GM15510 (cell line): ENCODE data around the gene ARCN1.

ENCODE experiments used
- POLR2A ChIP-seq: IDR thresholded peaks from 3 replicates; pipeline ENCODE4 v1.6.1; 2011; ENCODE audit warnings: borderline replicate concordance; ENCODE audit not compliant: insufficient read length; ENCODE audit errors: extremely low read depth

The ARCN1 gene

DNA sequence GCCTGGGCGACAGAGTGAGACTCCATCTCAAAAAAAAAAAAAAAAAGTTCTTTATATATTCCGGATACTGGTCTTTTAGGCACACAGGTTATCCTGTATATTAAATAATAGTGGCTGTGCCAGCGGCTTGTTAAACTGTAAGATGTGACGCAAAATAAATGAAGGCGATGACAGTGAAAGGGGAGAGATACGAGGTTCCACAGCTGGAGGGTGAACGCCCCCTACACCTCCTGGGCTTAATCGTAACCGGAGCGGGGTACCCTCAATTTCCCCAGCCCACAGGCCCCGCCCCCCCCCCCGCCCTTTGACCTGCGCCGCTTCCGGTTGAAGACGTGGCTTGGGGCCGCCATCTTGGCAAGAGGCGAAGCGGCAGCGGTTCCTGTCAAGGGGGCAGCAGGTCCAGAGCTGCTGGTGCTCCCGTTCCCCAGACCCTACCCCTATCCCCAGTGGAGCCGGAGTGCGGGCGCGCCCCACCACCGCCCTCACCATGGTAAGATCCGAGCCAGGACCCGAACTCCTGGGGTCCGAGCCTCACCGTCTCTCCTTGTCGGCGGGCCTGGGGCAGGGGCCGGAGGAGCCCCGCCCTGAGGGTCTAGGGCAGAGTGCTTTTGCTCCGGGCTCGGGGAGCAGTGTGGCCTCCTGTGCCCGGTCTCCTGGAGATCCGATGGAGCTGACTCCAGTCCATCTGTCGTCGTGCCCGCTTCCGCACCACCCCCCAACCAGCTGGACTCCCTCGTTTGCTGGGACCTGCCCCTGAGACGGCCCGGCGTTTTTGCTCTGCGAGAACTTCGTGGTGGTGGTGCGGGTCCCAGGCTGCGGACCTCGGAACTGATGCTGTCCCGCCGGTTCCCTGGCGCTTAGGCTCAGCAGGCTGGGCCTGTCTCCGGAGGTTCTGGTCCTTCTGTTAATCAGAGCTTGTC is at the start of gene ARCN1:
Gene ARCN1, plus strand, starts transcription at position 349 of the 920 bp plus-strand sequence. Its CDS starts 139 bp downstream, at position 488.
- peak; percentile 90 for TF ChIP-seq POLR2A

GRCh38 chr11:118522571-118523072 is 49.6 kb upstream of the ARCN1 start:
- TF ChIP-seq POLR2A = no peak

DNA sequence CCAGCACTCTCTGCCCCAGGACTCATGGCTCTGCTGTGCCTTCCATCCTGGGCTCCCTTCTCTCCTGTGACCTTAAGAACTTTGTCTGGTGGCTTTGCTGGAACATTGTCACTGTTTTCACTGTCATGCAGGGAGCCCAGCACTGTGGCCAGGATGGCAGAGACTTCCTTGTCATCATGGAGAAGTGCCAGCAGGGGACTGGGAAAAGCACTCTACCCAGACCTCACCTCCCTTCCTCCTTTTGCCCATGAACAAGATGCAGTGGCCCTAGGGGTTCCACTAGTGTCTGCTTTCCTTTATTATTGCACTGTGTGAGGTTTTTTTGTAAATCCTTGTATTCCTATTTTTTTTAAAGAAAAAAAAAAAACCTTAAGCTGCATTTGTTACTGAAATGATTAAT is 47.9 kb upstream of the ARCN1 start:
- TF ChIP-seq POLR2A = no peak

DNA sequence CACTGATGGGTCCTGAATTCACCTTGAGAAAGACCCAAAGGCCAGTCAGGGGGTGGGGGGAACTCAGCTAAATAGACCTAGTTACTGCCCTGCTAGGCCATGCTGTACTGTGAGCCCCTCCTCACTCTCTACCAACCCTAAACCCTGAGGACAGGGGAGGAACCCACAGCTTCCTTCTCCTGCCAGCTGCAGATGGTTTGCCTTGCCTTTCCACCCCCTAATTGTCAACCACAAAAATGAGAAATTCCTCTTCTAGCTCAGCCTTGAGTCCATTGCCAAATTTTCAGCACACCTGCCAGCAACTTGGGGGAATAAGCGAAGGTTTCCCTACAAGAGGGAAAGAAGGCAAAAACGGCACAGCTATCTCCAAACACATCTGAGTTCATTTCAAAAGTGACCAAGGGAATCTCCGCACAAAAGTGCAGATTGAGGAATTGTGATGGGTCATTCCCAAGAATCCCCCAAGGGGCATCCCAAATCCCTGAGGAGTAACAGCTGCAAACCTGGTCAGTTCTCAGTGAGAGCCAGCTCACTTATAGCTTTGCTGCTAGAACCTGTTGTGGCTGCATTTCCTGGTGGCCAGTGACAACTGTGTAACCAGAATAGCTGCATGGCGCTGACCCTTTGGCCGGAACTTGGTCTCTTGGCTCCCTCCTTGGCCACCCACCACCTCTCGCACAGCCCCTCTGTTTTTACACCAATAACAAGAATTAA is 47.3 kb upstream of the ARCN1 start:
- TF ChIP-seq POLR2A = no peak

- TF ChIP-seq POLR2A = no peak
These were observed 45.5 kb upstream of the ARCN1 start for GRCh38 chr11:118526688-118527087.

DNA sequence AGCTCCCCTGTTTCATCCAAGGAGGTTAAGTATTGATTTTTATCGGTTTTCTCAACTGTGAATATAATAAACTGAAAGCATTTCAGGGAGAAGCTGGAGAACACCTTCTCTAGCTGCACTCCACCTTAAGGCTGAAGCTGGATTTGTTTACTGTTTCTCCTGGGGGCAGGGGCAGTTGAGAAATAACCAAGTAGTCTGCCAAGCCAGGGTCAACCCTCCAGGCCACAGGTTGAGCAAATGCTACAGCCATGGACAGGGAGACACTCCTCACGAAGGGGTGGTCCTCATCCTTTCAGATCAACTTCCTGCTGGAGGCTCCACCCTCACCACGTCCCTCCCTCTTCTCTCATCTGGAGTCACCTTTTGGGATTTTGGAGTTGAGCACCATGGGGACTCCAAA is 45.1 kb upstream of the ARCN1 start, which contains the start of gene TTC36:
Gene TTC36, plus strand, starts transcription at position 366 of the 400 bp plus-strand sequence. Its CDS starts 21 bp downstream, at position 387.
- no peak for TF ChIP-seq POLR2A

DNA sequence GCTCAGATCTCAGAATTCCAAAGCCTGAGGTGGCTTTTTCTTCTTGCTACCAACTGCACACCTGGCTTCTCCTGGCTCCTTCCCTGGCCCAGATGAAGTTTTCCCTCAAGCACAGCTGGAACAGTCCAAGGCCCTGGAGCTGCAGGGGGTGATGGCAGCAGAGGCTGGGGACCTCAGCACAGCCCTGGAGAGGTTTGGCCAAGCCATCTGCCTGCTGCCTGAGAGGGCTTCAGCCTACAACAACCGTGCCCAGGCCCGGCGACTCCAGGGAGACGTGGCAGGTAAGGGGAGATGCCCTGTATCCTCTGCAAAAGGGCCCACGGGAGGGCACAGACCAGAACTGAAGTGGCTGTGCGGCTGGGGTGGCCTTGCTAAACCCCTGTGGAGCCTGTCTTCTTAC is 43.7 kb upstream of the ARCN1 start:
- TF ChIP-seq POLR2A = no peak

DNA sequence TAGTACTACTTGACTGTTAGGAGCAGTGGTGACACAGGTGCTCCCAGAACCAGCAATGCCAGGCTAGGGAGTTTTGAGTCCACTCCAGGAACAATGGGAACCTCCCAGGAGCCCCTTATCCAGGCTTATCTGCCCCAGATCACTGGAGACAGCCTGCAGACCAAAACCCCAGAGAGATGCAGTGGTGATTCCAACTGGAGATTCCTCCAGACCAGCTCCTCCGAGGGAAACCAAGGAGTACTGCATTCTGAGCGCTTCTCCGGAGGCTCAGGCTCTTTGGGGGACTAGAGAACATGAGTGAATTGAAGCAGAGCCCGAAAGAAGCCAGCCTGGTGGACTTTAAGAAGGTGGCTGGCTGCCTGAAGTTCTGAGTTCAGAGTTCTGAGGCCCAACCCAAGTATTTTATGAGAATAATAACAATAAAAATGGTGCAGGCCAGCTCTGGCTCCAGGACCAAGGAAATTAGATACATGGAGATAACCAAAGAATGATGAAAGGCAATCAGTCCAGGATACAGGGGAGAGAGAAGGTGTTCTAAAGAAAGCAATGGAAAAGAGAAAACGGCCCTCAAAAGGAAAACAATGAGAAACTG is 42.5 kb upstream of the ARCN1 start:
- no peak for TF ChIP-seq POLR2A

GRCh38 chr11:118530180-118530682 is 42.0 kb upstream of the ARCN1 start:
- TF ChIP-seq POLR2A = no peak

- peak; percentile 39 for TF ChIP-seq POLR2A
These were observed 41.3 kb upstream of the ARCN1 start, which contains the start of gene TMEM25 for GRCh38 chr11:118530683-118531596. TSS of gene TMEM25 (plus strand) at chr11:118531192. CDS start at chr11:118531802, 610 bp downstream.

- no peak for TF ChIP-seq POLR2A
These were observed 40.6 kb upstream of the ARCN1 start for GRCh38 chr11:118531597-118532084.

GRCh38 chr11:118532091-118532490 is 40.1 kb upstream of the ARCN1 start:
- TF ChIP-seq POLR2A = no peak
